HCT116 (cell line): ENCODE measurements around the gene TTF2.

ENCODE experiments used
- CTCF ChIP-seq, 3 experiments: fragments of 200-600 bp in 1 of 3; sonication (generic) in 1 of 3; IDR thresholded peaks in 2 of 3; conservative IDR thresholded peaks in 1 of 3; 2 replicates each; pipeline ENCODE4 v1.5.1; 2012 to 2017; ENCODE audit warnings: low read depth in 2 of 3, low read length in 2 of 3, antibody characterized with exemption in 1 of 3, borderline replicate concordance in 1 of 3, control low read depth in 1 of 3, mild to moderate bottlenecking in 1 of 3, mixed read lengths in 1 of 3, mixed run types in 1 of 3, moderate library complexity in 1 of 3; ENCODE audit not compliant: insufficient read depth in 1 of 3
- EZH2 ChIP-seq: fragments of 200-600 bp; sonication (generic); IDR thresholded peaks from 2 replicates; pipeline ENCODE4 v1.6.1; 2017; ENCODE audit warnings: antibody characterized with exemption, mixed run types
- POLR2A ChIP-seq: IDR thresholded peaks from 2 replicates; pipeline ENCODE4 v1.7.0; 2011; ENCODE audit warnings: borderline replicate concordance; ENCODE audit not compliant: insufficient read depth, insufficient read length; ENCODE audit errors: extremely low read depth
- POLR2AphosphoS5 ChIP-seq: IDR thresholded peaks from 2 replicates; pipeline ENCODE4 v1.6.1; 2011; ENCODE audit warnings: mild to moderate bottlenecking, low read depth, low read length, moderate library complexity
- TCF7L2 ChIP-seq: IDR thresholded peaks from 2 replicates; pipeline ENCODE4 v1.7.0; 2011; ENCODE audit warnings: borderline replicate concordance, inconsistent platforms; ENCODE audit not compliant: insufficient read depth, insufficient read length; ENCODE audit errors: extremely low read depth

- TF ChIP-seq CTCF (IDR thresholded peaks at IDR 0.05 in 2 of 3, conservative IDR thresholded peaks at IDR 0.05 in 1 of 3; ENCODE audit: borderline replicate concordance in 1 of 3, insufficient read depth in 1 of 3, low read depth in 2 of 3, low read length in 2 of 3) (no peak), TCF7L2 (no peak), POLR2A (no peak), POLR2AphosphoS5 (no peak), EZH2 (no peak)
Observed at GRCh38 chr1:117146072-117146471, 85.9 kb downstream of the TTF2 start.
